OCI-LY7 (cell line): ENCODE measurements around the gene SETD1A. TPM values are rescaled to one million over a fixed set of nuclear protein-coding genes. Genes with fewer than 3 reads are reported as not detected.

Experiments
- BruUV-seq: library from RNA; stranded (reverse); fragments of 400-500 nt; replicated peaks from 2 replicates; lab custom pipeline; 2021; lab: Mats Ljungman, UMichigan
- CTCF ChIA-PET: fragments of 300-600 bp; sonication (Branson Sonifier 250); formaldehyde crosslinking; loops from one replicate; lab custom pipeline; 2022; ENCODE audit warnings: antibody characterized with exemption; ENCODE audit not compliant: unreplicated experiment; lab: Charles Lee
- POLR2A ChIA-PET: fragments of 300-600 bp; sonication (Branson Sonifier 250); formaldehyde crosslinking; loops from one replicate; lab custom pipeline; 2022; ENCODE audit warnings: antibody characterized with exemption; lab: Charles Lee
- DNase-seq: peaks from one replicate; pipeline ENCODE4 v3.0.0-alpha.2; 2015; ENCODE audit warnings: low spot score
- H2AFZ ChIP-seq: fragments of 200-600 bp; sonication (generic), shearing (Covaris generic); 2 replicates; pipeline ENCODE4 v1.6.1; 2014; ENCODE audit warnings: mild to moderate bottlenecking, antibody characterized with exemption, low read length, moderate library complexity
- H3K27ac ChIP-seq: fragments of 200-600 bp; sonication (generic); 2 replicates; pipeline ENCODE4 v1.5.1; 2014; ENCODE audit warnings: mixed run types, low read depth, mild to moderate bottlenecking, moderate library complexity, low read length, inconsistent platforms; ENCODE audit not compliant: poor library complexity, severe bottlenecking
- H3K36me3 ChIP-seq: fragments of 200-600 bp; sonication (generic); 2 replicates; pipeline ENCODE4 v1.6.1; 2014; ENCODE audit warnings: mild to moderate bottlenecking, antibody characterized with exemption, low read length, moderate library complexity, mixed read lengths; ENCODE audit not compliant: insufficient read depth
- H3K4me1 ChIP-seq: fragments of 200-600 bp; sonication (generic); 2 replicates; pipeline ENCODE4 v1.5.1; 2014; ENCODE audit warnings: mild to moderate bottlenecking, low read length; ENCODE audit not compliant: insufficient read depth, poor library complexity, severe bottlenecking
- H3K4me2 ChIP-seq: fragments of 200-600 bp; sonication (generic); 2 replicates; pipeline ENCODE4 v1.6.1; 2014; ENCODE audit warnings: mild to moderate bottlenecking, low read length
- H3K4me3 ChIP-seq: fragments of 200-600 bp; sonication (generic); 2 replicates; pipeline ENCODE4 v1.5.1; 2014; ENCODE audit warnings: mild to moderate bottlenecking, low read depth, low read length; ENCODE audit not compliant: poor library complexity, severe bottlenecking
- H3K79me2 ChIP-seq: fragments of 200-600 bp; sonication (generic); 2 replicates; pipeline ENCODE4 v1.6.1; 2016; ENCODE audit warnings: low read depth, mild to moderate bottlenecking, low read length, moderate library complexity, mixed read lengths; ENCODE audit not compliant: insufficient read depth
- H3K9me2 ChIP-seq: fragments of 200-600 bp; sonication (generic); 2 replicates; pipeline ENCODE4 v1.6.1; 2016; ENCODE audit warnings: mild to moderate bottlenecking, low read length, mixed read lengths; ENCODE audit not compliant: insufficient read depth
- H3K9me3 ChIP-seq: fragments of 200-600 bp; sonication (generic); 2 replicates; pipeline ENCODE4 v1.6.1; 2014; ENCODE audit warnings: mild to moderate bottlenecking, mixed run types, low read length, mixed read lengths
- H4K20me1 ChIP-seq: fragments of 200-600 bp; sonication (generic); 2 replicates; pipeline ENCODE4 v1.6.1; 2014; ENCODE audit warnings: mild to moderate bottlenecking, antibody characterized with exemption, low read length, moderate library complexity, mixed read lengths; ENCODE audit not compliant: insufficient read depth
- CTCF ChIP-seq: fragments of 200-600 bp; sonication (generic); conservative IDR thresholded peaks from 2 replicates; pipeline ENCODE4 v1.5.1; 2014; ENCODE audit warnings: mild to moderate bottlenecking, antibody characterized with exemption, low read length, moderate library complexity, mixed read lengths
- EZH2phosphoT487 ChIP-seq: fragments of 200-600 bp; sonication (generic); IDR thresholded peaks from 2 replicates; pipeline ENCODE4 v1.6.1; 2018; ENCODE audit warnings: low read depth, borderline replicate concordance, mild to moderate bottlenecking, mixed run types, antibody characterized with exemption, low read length, moderate library complexity, mixed read lengths
- intact Hi-C: fragments of 100-400 bp; cut with micrococcal nuclease; formaldehyde crosslinking; loops from one replicate; pipeline ENCODE4 v1.10.0; 2022; ENCODE audit not compliant: unreplicated experiment
- total RNA-seq, 2 experiments: library from RNA; depleted of rRNA in 1 of 2; stranded (reverse); fragments of >200 nt in 1 of 2; shearing (Covaris generic) in 1 of 2; gene quantifications; 2 replicates each; pipeline ENCODE4 v1.2.3, GENCODE V29; 2014 to 2022

Gene SETD1A
- total RNA-seq, 2 experiments from 2014 or later = 8.6 to 36.0 TPM

DNA sequence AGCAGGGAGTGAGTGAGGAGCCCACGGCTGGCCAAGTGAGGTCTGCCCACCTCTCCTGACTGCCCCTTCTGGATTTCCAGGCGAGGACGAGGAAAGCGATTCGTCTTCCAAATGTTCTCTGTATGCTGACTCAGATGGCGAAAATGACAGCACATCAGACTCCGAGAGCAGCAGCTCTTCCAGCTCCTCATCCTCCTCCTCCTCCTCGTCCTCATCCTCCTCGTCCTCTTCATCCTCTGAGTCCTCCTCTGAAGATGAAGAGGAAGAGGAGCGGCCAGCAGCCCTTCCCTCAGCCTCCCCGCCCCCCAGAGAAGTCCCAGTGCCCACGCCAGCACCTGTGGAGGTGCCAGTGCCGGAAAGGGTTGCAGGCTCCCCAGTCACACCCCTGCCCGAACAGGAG, 13.7 kb downstream of the SETD1A start:
- DNase-seq = no peak
- intact Hi-C loops = no loop called here
- no peak for TF ChIP-seq EZH2phosphoT487
- no peak for TF ChIP-seq CTCF
- no TSS peak for BruUV-seq
- peaks cover 94% of the 10 kb centered on the region for H3K36me3 ChIP-seq
- no peaks in the 10 kb centered on the region for H3K9me3 ChIP-seq
- H3K4me1 ChIP-seq = no peaks in the 10 kb centered on the region
- H2AFZ ChIP-seq = no peak overlapping the region
- H3K27ac ChIP-seq = no peak overlapping the region
- ChIA-PET CTCF (no interaction called here), POLR2A (interaction anchor here (0.6 kb wide), 1 partner anchor 251 kb away, joined by 4 read pairs; no protein-coding TSS in a partner anchor)
- H3K4me3 ChIP-seq = no peak overlapping the region
- H4K20me1 ChIP-seq = no peaks in the 10 kb centered on the region
- no peaks in the 10 kb centered on the region for H3K79me2 ChIP-seq
- H3K4me2 ChIP-seq = no peak overlapping the region
- H3K9me2 ChIP-seq = no peaks in the 10 kb centered on the region

DNA sequence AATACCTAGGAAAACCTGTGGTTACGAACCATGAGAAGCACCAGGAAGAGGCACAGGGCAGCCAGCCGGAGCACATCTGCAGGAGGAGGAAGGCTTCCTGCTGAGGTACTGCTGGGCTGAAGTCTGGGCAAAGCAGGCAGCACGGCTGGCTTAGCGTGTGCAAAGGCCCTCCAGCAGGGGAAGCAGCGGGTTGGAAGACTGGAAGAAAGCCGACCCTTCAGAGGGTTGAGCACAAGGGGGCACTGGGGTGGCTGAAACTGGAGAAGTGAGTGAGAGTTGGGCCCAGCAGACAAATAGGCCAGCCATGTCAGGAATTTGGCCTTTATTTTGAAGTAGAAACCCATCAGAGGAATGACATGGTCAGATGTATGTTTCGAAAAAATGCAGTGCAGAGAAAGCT, 15.3 kb downstream of the SETD1A start:
- Histone ChIP-seq H3K36me3 (peaks cover 95% of the 10 kb centered on the region), H4K20me1 (no peaks in the 10 kb centered on the region), H3K9me2 (no peaks in the 10 kb centered on the region), H3K27ac (no peak overlapping the region), H2AFZ (no peak overlapping the region), H3K79me2 (no peaks in the 10 kb centered on the region), H3K9me3 (no peaks in the 10 kb centered on the region), H3K4me3 (no peak overlapping the region), H3K4me2 (no peak overlapping the region), H3K4me1 (no peaks in the 10 kb centered on the region)
- ChIA-PET POLR2A (no interaction called here), CTCF (no interaction called here)
- no TSS peak for BruUV-seq
- intact Hi-C loops = no loop called here
- no peak for DNase-seq
- TF ChIP-seq EZH2phosphoT487 (no peak), CTCF (no peak)

DNA sequence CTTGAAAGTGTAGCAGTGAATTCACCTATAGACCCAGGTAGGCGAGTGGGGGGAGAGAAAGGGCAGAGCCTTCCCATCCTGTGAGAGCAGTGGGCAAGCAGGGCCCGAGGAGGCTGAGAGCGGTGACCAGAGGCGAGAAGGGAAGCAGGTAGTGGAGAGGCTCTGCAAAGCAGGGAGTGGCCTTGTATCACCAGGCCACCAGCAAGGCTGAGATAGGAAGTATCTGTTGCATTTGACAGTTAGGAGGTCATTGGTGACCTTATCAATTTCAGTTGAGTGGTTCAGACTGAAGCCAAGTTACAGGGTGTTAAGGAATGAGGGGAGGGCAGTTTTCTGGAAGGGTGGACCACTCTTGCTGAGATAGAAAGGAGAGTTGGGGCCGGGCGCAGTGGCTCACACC, 16.8 kb downstream of the SETD1A start:
- no TSS peak for BruUV-seq
- no peaks in the 10 kb centered on the region for H3K9me3 ChIP-seq
- H2AFZ ChIP-seq = no peak overlapping the region
- H3K79me2 ChIP-seq = no peaks in the 10 kb centered on the region
- no peak overlapping the region for H3K4me2 ChIP-seq
- no peak for TF ChIP-seq CTCF
- TF ChIP-seq EZH2phosphoT487 = no peak
- no peaks in the 10 kb centered on the region for H4K20me1 ChIP-seq
- H3K36me3 ChIP-seq = peaks cover 95% of the 10 kb centered on the region
- H3K27ac ChIP-seq = no peak overlapping the region
- no peaks in the 10 kb centered on the region for H3K4me1 ChIP-seq
- ChIA-PET CTCF (no interaction called here), POLR2A (no interaction called here)
- intact Hi-C loops = no loop called here
- no peak overlapping the region for H3K4me3 ChIP-seq
- no peak for DNase-seq
- no peaks in the 10 kb centered on the region for H3K9me2 ChIP-seq
